GM10266 (cell line): Measurements from ENCODE around the gene C17orf100.

ENCODE experiments used
- DNase-seq: peaks from one replicate; pipeline ENCODE4 v3.0.0; 2012; ENCODE audit errors: extremely low spot score
- TF ChIP-seq, protein P1 (sequence below): IDR thresholded peaks from 2 replicates; pipeline ENCODE4 v1.5.1; 2012; ENCODE audit warnings: mild to moderate bottlenecking, low read depth; ENCODE audit not compliant: control insufficient read depth, insufficient read depth; ENCODE audit errors: missing control alignments

C17orf100 gene

DNA sequence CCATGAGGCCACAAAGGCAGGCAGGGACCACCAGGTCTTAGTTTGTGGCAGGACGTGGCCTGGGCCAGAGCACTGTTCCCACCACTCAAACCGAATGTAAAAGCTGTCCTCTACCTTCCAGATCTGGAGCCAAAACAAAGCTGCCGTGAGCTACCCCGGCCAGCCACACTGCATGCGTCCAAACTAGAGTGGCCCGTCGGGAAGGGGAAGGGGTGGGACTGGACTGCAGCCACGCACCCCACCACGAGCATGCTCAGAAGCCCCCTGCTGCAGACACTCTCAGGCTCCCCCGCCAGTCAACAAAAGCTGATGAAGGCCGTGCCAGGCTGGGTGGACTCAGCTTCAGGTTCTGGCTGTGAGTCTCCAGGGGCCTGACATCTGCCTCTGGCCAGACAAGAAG is 46.4 kb downstream of the C17orf100 start:
- DNase-seq = no peak
- TF ChIP-seq, protein P1, sequence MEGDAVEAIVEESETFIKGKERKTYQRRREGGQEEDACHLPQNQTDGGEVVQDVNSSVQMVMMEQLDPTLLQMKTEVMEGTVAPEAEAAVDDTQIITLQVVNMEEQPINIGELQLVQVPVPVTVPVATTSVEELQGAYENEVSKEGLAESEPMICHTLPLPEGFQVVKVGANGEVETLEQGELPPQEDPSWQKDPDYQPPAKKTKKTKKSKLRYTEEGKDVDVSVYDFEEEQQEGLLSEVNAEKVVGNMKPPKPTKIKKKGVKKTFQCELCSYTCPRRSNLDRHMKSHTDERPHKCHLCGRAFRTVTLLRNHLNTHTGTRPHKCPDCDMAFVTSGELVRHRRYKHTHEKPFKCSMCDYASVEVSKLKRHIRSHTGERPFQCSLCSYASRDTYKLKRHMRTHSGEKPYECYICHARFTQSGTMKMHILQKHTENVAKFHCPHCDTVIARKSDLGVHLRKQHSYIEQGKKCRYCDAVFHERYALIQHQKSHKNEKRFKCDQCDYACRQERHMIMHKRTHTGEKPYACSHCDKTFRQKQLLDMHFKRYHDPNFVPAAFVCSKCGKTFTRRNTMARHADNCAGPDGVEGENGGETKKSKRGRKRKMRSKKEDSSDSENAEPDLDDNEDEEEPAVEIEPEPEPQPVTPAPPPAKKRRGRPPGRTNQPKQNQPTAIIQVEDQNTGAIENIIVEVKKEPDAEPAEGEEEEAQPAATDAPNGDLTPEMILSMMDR = no peak

DNA sequence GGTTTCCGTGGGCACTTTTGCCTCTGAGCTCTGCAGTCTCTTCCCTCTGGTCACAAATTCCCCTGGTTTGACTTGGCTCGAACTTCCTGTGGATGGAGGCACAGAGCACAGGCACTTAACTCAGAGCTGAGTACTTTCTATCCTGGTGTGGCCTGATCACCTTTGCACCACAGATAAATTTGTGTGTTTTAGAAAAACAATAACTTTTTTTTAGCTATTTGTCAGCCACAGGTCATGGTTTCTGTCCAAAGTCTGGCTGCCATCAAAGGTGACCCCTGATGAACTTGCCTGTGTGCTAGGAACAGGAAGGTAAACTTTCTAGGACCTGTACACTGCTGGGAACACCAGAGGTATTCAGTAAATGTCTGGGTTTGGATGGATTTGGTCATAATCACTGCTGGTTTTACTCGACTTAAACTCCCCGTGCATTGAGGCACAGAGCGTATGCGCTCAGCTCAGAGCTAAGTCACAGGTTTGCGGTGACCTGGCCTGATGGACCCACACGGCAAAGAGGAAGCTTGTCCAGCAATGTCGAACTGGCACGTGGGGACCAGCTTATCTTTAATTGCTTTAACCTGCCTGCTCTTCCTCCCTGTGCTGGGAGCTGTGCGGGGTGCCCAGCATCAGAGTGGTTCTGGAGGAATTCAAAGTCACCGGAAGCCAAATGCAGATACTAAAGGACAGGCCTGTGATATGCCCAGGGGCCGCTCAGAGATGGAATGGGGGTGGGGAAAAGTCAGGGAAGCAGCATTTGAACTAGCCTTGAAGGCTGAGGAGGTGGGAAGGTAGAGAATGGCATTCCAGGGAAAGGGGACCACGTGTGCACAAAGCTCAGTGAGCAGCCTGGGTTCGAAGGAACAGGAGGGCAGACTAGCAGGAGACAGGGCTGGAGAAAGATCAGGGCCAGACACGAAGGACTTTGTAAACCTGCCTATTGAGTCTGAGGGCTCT is 48.7 kb downstream of the C17orf100 start:
- DNase-seq = no peak
- TF ChIP-seq, protein P1 = no peak

DNA sequence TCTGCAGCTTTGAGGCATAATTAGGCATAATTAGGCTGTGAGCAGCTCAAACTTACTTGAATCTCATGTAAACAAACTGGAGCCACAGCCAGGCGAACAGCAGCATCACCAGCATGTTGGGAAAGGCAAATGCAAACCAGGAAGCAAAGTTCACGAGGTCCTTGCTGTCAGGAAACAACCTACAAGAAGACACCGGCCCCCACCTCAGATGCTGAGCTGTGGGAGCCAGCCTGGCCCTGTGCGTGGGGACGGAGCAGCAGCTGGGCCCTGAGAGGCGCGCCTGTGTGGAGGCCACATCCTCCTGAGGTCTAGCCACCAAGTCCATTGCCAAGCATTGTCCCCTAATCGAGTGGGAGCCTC is 49.4 kb downstream of the C17orf100 start:
- DNase-seq = no peak
- TF ChIP-seq, protein P1 = no peak

DNA sequence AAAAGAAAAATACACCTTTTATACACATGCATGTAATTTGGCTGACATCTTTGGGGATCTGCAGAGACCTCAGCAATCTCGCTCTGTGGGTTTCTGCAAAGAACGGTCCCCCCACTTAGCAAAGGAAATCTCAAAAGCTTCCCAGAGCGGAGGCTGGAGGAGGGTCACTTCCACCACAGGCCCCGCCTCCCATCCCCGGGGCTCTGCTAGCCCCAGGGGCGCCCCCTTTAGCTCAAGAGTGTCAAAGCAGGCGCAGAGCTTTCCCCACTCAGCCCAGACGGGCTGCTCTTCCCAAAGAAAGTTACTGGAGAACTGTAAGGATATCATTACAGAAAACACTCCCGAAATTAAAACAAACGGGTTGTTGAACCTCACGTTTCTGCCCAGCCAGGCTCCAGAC is 50.2 kb downstream of the C17orf100 start:
- TF ChIP-seq, protein P1 = peak; percentile 42
- DNase-seq = peak; percentile 70

DNA sequence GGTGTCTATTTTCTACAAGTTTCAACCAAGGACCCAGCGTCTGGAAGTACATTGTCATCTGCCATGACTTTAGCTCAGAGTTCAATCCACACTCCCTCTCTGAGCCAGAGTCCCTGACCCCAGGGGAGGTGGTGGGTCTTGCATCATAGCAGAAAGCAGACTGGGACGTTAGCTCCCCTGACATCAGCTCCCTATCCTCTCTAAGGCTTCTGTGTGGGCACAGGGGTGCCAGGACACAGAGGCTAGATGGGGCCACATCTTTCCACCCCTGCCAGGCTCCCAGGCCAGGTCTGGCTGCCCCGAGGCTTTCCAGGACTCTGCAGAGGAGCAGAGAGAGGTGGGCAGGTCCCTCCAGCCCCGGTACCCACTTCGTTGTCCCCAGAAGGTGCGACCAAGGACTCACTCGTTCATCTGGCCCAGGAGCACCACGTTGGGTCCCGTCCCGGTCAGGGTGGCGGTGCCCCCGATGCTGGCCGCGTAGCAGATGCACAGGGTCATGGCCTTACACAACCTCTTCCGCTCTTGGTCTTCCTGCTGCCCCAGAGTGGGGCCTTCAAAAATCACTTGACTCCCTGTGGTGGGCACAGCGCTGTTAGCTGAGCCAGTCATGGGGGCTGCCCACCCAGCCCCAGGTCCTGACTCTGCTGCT is 51.1 kb downstream of the C17orf100 start:
- DNase-seq = no peak
- TF ChIP-seq, protein P1 = no peak
